Psoas muscle (tissue), 8 donors: Measurements from ENCODE around the gene GP1BB. TPM values are rescaled to one million over a fixed set of nuclear protein-coding genes. Genes with fewer than 3 reads are reported as not detected.

Experiments used
- ATAC-seq, 4 donors: fragments of 200-7000 bp; cut with Tn5 transposase; one replicate each; pipeline ENCODE4 v1.9.1; 2020; ENCODE audit warnings: moderate library complexity in 3 of 4, mild to moderate bottlenecking in 2 of 4
- DNase-seq, 2 donors: peaks; one replicate each; pipeline ENCODE4 v3.0.0-alpha.2; 2020
- H3K27ac ChIP-seq: fragments of 200-600 bp; one replicate; pipeline ENCODE4 v1.8.0; 2022
- H3K27me3 ChIP-seq, 3 donors: fragments of 200-600 bp in 1 of 3; one replicate each; pipeline versions ENCODE4 v1.6.1 to v1.8.0; 2013 to 2022; ENCODE audit warnings: low read length in 2 of 3, mild to moderate bottlenecking in 2 of 3, moderate library complexity in 1 of 3; ENCODE audit not compliant: insufficient read depth in 3 of 3
- H3K36me3 ChIP-seq, 2 donors: fragments of 200-600 bp in 1 of 2; one replicate each; pipeline versions ENCODE4 v1.6.1 to v1.8.0; 2013 to 2022; ENCODE audit warnings: low read depth in 1 of 2, mild to moderate bottlenecking in 1 of 2, moderate library complexity in 1 of 2; ENCODE audit not compliant: insufficient read depth in 1 of 2
- H3K4me1 ChIP-seq: fragments of 200-600 bp; one replicate; pipeline ENCODE4 v1.8.0; 2022
- H3K4me3 ChIP-seq: fragments of 200-600 bp; one replicate; pipeline ENCODE4 v1.8.0; 2022; ENCODE audit warnings: mild to moderate bottlenecking
- H3K9me3 ChIP-seq: fragments of 200-600 bp; one replicate; pipeline ENCODE4 v1.8.0; 2022
- CTCF ChIP-seq: fragments of 200-600 bp; IDR thresholded peaks from one replicate; pipeline ENCODE4 v1.8.0; 2022; ENCODE audit warnings: antibody characterized with exemption
- WGBS, 3 donors: extraction: QIAGEN DNeasy Blood & Tissue Kit; methylation state at CpG; one replicate each; pipeline versions ENCODE4 v1.1.6 to v1.1.7; 2013; 5-methylcytosine and 5-hydroxymethylcytosine counted together
- intact Hi-C, 2 donors: fragments of 100-400 bp; cut with DNase I; formaldehyde crosslinking; loops; one replicate each; pipeline versions ENCODE4 v1.11.0 to v1.14.2; 2022
- polyA plus RNA-seq, 3 donors: library from polyadenylated mRNA; stranded (reverse); fragments of 200-250 nt; gene quantifications; one replicate each; pipeline ENCODE4 v1.2.3, GENCODE V29; 2013
- total RNA-seq, 4 donors: library from RNA; stranded (reverse); fragmentation: NEBNext Ultra II Directional in 2 of 4; extraction: Animal tissue kit (Norgen Biotek cat#: 25700) in 2 of 4; gene quantifications; one replicate each; pipeline versions ENCODE4 v1.2.1 to v1.2.4, GENCODE V29; 2021 to 2023
- donor health status: healthy with polysubstance abuse.
- donor health status: DM: no; HTN: no; CAD: no; lungs with moderate emphysema.
- donor health status: Bipolar disorder and iron deficiency.
- donor health status: healthy.
- donor health status: DM: yes; HTN: yes; CAD: no.
- donor health status: DM: no; HTN: no; CAD: no.
- donor health status: DM: no; HTN: no; CAD: no.
- donor health status: DM: yes; HTN: yes; CAD: no.

Gene GP1BB
- total and polyA plus RNA-seq, 7 donors = 0.14 to 1.8 (median 0.58) TPM; not detected in 3

DNA sequence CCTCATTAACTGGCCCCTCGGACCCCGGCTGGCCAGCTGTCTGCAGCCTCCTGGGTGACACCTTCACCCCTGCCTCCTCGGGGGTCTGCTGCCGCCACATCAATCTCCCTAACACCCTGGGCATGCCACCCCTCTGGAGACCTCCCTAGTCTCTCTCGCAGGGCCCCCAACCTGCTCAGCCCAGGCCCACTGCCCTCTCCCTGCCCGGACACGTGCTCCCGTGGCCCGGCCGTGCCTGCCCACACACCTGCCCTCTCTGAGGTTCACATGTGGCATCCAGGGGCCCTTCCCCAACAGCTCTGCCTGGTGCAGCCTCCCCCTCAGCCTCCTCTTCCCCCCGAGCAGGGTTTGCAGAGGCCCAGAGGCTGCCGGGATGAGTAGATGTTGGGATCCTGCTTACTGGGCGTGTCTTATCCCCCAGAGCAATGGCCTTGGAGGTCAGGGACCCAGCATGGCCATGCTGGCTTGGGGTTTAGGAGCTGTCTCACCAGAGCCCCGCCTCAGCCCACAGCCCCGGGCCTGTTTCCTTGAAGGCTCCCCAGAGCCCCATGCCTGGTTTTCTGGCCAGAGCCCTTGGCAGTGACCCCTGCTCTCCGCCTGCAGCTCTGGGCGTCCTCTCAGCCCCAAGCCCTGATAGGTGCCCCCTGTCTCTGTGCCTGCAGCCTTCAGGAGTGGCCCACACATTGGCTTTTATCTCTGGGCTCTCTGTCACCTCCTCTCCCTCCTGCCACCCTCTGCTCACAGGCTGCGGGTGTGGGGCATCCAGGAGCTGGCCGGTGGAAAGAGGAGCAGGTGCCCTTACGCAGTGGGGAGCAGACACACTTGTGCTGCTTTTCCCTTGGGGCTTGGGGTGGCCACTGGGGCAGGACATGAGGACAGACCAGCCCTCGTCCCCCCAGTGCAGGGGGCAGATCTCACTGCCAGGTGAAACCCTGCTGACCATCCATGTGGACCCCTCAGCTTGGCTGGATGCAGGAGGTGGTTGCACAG is 34.7 kb upstream of the GP1BB start:
- Histone ChIP-seq H3K9me3 (no peaks in the 10 kb centered on the region), H3K36me3 (no peaks in the 10 kb centered on the region), H3K27ac (no peak overlapping the region), H3K4me1 (no peaks in the 10 kb centered on the region), H3K27me3 (peaks cover 0 to 7% (median 0%) of the 10 kb centered on the region in 3 donors), H3K4me3 (no peak overlapping the region)
- no peak for TF ChIP-seq CTCF
- intact Hi-C loops = no loop called here
- ATAC-seq (peak in 2 of 4 donors; percentile 29 to 32), DNase-seq (no peak)
- WGBS, 3 donors = 51 to 68% (median 58%) methylated on average over 20 to 21 of the region's 21 CpGs

- DNase-seq (no peak), ATAC-seq (peak in 1 of 4 donors; percentile 11)
- Histone ChIP-seq H3K4me3 (no peak overlapping the region), H3K27me3 (peaks cover 0 to 5% (median 0%) of the 10 kb centered on the region in 3 donors), H3K9me3 (no peaks in the 10 kb centered on the region), H3K36me3 (no peaks in the 10 kb centered on the region), H3K4me1 (no peaks in the 10 kb centered on the region), H3K27ac (no peak overlapping the region)
- intact Hi-C loops = no loop called here
- no peak for TF ChIP-seq CTCF
- 82 to 87% (median 85%) methylated on average over 15 of the region's 15 CpGs for WGBS, 3 donors
Observed at GRCh38 chr22:19689408-19689807, 33.9 kb upstream of the GP1BB start.

DNA sequence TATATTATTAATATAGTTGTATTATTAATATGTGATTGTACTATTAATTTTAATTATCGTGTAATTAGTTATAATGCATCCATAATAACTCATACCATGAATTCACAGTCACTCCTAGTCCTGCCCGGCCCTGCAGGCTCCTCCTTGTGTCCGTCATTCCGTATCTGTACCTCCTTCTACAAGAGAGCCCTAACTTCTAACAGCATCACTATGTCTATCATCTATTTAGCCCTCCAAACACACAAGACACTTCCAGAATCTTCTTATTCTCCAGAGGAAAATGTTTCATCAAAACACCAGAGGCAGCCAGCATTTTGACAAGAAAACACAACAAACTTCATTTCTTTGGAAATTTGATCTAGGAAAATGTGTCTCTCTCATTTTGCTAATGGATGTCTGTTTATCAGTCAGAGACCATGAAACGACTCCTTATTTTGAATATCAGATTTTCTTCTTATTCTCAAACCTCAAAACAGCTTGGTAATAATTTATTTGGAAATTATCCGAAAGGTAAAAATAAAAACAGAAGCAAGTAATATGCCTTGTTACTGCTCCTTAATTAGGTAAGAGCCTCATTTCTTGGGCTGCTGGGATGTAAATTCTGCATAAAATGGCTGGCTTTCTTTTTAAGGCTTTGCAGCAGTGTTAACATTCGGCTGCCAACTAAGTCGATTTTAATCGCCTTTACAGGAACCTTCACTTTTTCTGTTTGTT is 32.2 kb upstream of the GP1BB start:
- peak overlapping the region; percentile 25 for H3K4me3 ChIP-seq
- peaks cover 0 to 5% (median 0%) of the 10 kb centered on the region in 3 donors for H3K27me3 ChIP-seq
- no peak for ATAC-seq
- no peaks in the 10 kb centered on the region for H3K4me1 ChIP-seq
- DNase-seq = no peak
- no peaks in the 10 kb centered on the region for H3K36me3 ChIP-seq
- no peaks in the 10 kb centered on the region for H3K9me3 ChIP-seq
- TF ChIP-seq CTCF = no peak
- WGBS, 3 donors = 54 to 62% (median 60%) methylated on average over 9 of the region's 9 CpGs
- intact Hi-C loops = no loop called here
- H3K27ac ChIP-seq = no peak overlapping the region

DNA sequence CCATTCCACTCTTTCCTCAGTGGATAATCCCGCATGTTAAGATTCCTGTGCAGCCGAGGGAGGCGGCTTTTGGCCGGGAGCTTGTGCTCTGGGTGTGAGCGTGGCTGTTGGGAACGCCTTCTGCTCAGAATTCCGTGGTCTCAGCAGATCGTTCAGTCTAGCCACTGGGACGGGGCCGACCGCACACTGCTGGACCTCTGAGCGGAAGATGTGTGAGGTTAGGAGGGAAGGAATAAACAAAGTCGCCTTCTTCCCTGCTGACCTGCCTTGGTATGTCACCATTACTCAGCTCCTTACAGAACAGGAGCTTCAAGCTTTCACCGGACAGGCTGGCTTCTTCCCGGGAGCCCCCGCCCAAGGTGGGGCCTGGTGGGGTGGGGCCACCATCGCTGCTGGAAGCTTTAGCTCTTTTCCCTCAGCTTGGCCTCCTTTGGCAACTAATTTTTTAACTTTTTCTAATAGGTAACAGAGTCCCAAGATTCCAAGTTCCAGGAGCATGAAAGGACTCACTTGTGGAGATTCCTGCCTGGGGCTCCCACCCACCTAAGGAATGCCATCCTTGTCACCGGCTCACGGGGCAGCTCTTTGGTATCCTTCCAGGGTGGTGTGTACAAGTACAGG is 31.5 kb upstream of the GP1BB start:
- DNase-seq (no peak), ATAC-seq (peak in 3 of 4 donors; percentile 16 to 48 (median 40))
- Histone ChIP-seq H3K27me3 (peaks cover 0 to 5% (median 0%) of the 10 kb centered on the region in 3 donors), H3K9me3 (no peaks in the 10 kb centered on the region), H3K4me1 (no peaks in the 10 kb centered on the region), H3K27ac (no peak overlapping the region), H3K4me3 (peak overlapping the region; percentile 25), H3K36me3 (no peaks in the 10 kb centered on the region)
- 19 to 22% (median 21%) methylated on average over 19 of the region's 19 CpGs for WGBS, 3 donors
- no peak for TF ChIP-seq CTCF
- intact Hi-C loops = no loop called here
